Fibroblast of lung (primary cell): ENCODE results near the gene PRELID1.

Experiments
- CTCF ChIP-seq, 2 donors: IDR thresholded peaks in 1 of 2; conservative IDR thresholded peaks in 1 of 2; 1 replicate in 1 of 2; 2 replicates in 1 of 2; pipeline ENCODE4 v1.5.1; 2011 to 2012; ENCODE audit warnings: low read length in 2 of 2, control low read depth in 1 of 2, inconsistent platforms in 1 of 2, low read depth in 1 of 2, mild to moderate bottlenecking in 1 of 2
- EZH2 ChIP-seq: IDR thresholded peaks from 2 replicates; pipeline ENCODE4 v1.5.1; 2012; ENCODE audit warnings: low read length, control low read depth, mild to moderate bottlenecking; ENCODE audit errors: missing control alignments

- TF ChIP-seq CTCF (conservative IDR thresholded peaks at IDR 0.05 in 1 of 2, IDR thresholded peaks at IDR 0.05 in 1 of 2; ENCODE audit: low read depth in 1 of 2, low read length in 2 of 2), result no peak
- no peak for TF ChIP-seq EZH2
These were observed 12.4 kb downstream of the PRELID1 start for GRCh38 chr5:177316005-177316404.
